K562 (cell line): ENCODE results near the gene ABLIM2. TPM values are rescaled to one million over a fixed set of nuclear protein-coding genes. Genes with fewer than 3 reads are reported as not detected.

ENCODE experiments used
- ATAC-seq: fragments of 200-7000 bp; cut with Tn5 transposase; 3 replicates; pipeline ENCODE4 v1.9.1; 2020; ENCODE audit warnings: moderate library complexity
- BruUV-seq: library from RNA; stranded (reverse); fragments of 400-500 nt; replicated peaks from 2 replicates; lab custom pipeline; 2021; lab: Mats Ljungman, UMichigan
- CTCF ChIA-PET: fragments of 300-600 bp; formaldehyde crosslinking; extraction: SDS; loops from one replicate; lab custom pipeline; 2021; ENCODE audit warnings: low intra/inter-chr PET ratio; lab: Yijun Ruan, JAX
- POLR2A ChIA-PET: fragments of 300-600, 350-650 bp; sonication (Branson Sonifier 250); formaldehyde crosslinking; extraction: SDS; loops from one replicate; lab custom pipeline; 2021; ENCODE audit warnings: antibody characterized with exemption, inconsistent platforms; lab: Yijun Ruan, JAX
- DNase-seq, 4 experiments: peaks; one replicate each; pipeline versions ENCODE4 v3.0.0 to v3.0.0-alpha.2; 2011 to 2018; ENCODE audit warnings: low spot score in 3 of 4, mixed read lengths in 3 of 4; ENCODE audit errors: extremely low read depth in 1 of 4
- FAIRE-seq: peaks from 2 replicates; lab custom pipeline; 2011; peaks lifted over from hg19 to GRCh38; lab: Jason Lieb, UNC
- H2AFZ ChIP-seq: 2 replicates; pipeline ENCODE4 v1.6.0; 2011; ENCODE audit warnings: low read depth, low read length, control low read depth, inconsistent platforms
- H3K27ac ChIP-seq: fragments of 200-600 bp; 3 replicates; pipeline ENCODE4 v1.8.0; 2011; ENCODE audit warnings: low read depth, mild to moderate bottlenecking, control low read depth, inconsistent platforms, low read length, moderate library complexity, mixed read lengths; ENCODE audit errors: extremely low read depth
- H3K27me3 ChIP-seq, 2 experiments: fragments of 300-600 bp in 1 of 2; 2 replicates in 1 of 2; 3 replicates in 1 of 2; pipeline versions ENCODE4 v1.6.0 to v1.8.0; 2011; ENCODE audit warnings: inconsistent platforms in 2 of 2, low read length in 2 of 2, mild to moderate bottlenecking in 1 of 2, mixed read lengths in 1 of 2, moderate library complexity in 1 of 2; ENCODE audit not compliant: control insufficient read depth in 2 of 2, insufficient read depth in 2 of 2
- H3K36me3 ChIP-seq: fragments of 300-600 bp; 3 replicates; pipeline ENCODE4 v1.8.0; 2011; ENCODE audit warnings: mild to moderate bottlenecking, low read length, inconsistent platforms; ENCODE audit not compliant: control insufficient read depth, insufficient read depth
- H3K4me1 ChIP-seq, 2 experiments: fragments of 200-600 bp in 1 of 2; replicated peaks in 1 of 2; 2 replicates in 1 of 2; 3 replicates in 1 of 2; pipeline versions ENCODE4 v1.5.1 to v1.8.0; 2011; ENCODE audit warnings: inconsistent platforms in 2 of 2, low read length in 2 of 2, mild to moderate bottlenecking in 1 of 2, mixed read lengths in 1 of 2, moderate library complexity in 1 of 2; ENCODE audit not compliant: control insufficient read depth in 2 of 2, insufficient read depth in 2 of 2
- H3K4me2 ChIP-seq: 2 replicates; pipeline ENCODE4 v1.6.1; 2011; ENCODE audit warnings: low read length, control low read depth, inconsistent platforms, mixed read lengths; ENCODE audit not compliant: insufficient read depth
- H3K4me3 ChIP-seq: fragments of 200-600 bp; sonication (generic), shearing (Covaris generic); 2 replicates; pipeline ENCODE4 v1.5.1; 2016; ENCODE audit warnings: control low read depth, inconsistent platforms
- H3K79me2 ChIP-seq: fragments of 200-600 bp; 3 replicates; pipeline ENCODE4 v1.8.0; 2011; ENCODE audit warnings: low read length, inconsistent platforms; ENCODE audit not compliant: control insufficient read depth, insufficient read depth
- H3K9ac ChIP-seq, 2 experiments: 2 replicates each; pipeline versions ENCODE4 v1.6.0 to v1.6.1; 2011; ENCODE audit warnings: low read depth in 2 of 2, low read length in 2 of 2, control low read depth in 1 of 2, inconsistent platforms in 1 of 2, mild to moderate bottlenecking in 1 of 2, mixed read lengths in 1 of 2; ENCODE audit not compliant: insufficient read depth in 1 of 2
- H3K9me1 ChIP-seq: one replicate; pipeline ENCODE4 v1.6.0; 2011; ENCODE audit warnings: inconsistent platforms, mild to moderate bottlenecking, low read length, moderate library complexity; ENCODE audit not compliant: control insufficient read depth, insufficient read depth
- H3K9me3 ChIP-seq: replicated peaks from 2 replicates; pipeline ENCODE4 v1.5.1; 2011; ENCODE audit warnings: low read depth, low read length, inconsistent platforms; ENCODE audit not compliant: control insufficient read depth, insufficient read depth
- H4K20me1 ChIP-seq: replicated peaks from 2 replicates; pipeline ENCODE4 v1.6.1; 2011; ENCODE audit warnings: low read length, inconsistent platforms, mixed read lengths; ENCODE audit not compliant: control insufficient read depth, insufficient read depth
- BDP1 ChIP-seq: IDR thresholded peaks from 3 replicates; pipeline ENCODE4 v1.6.1; 2011; ENCODE audit not compliant: insufficient read length, insufficient read depth
- CCAR2 ChIP-seq: fragments of 200-400 bp; formaldehyde crosslinking; IDR thresholded peaks from 2 replicates; pipeline ENCODE4 v1.6.1; 2017; ENCODE audit warnings: mild to moderate bottlenecking, low read depth, low read length
- GATA2 ChIP-seq: sonication (generic); formaldehyde crosslinking; IDR thresholded peaks from 2 replicates; pipeline ENCODE4 v1.4.0; 2020; ENCODE audit warnings: mild to moderate bottlenecking, missing genetic modification reagents
- HNRNPL ChIP-seq: fragments of 200-400 bp; formaldehyde crosslinking; IDR thresholded peaks from 2 replicates; pipeline ENCODE4 v1.6.1; 2017; ENCODE audit warnings: low read depth, mild to moderate bottlenecking, low read length
- KLF10 ChIP-seq: fragments of 250-450 bp; sonication (Bioruptor Pico); IDR thresholded peaks from 2 replicates; pipeline ENCODE4 v1.6.1; 2021; ENCODE audit warnings: matching md5 sums
- POLR2A ChIP-seq: fragments of 450-650 bp; conservative IDR thresholded peaks from 2 replicates; pipeline ENCODE4 v1.6.1; 2016
- TSC22D4 ChIP-seq: fragments of 450-650 bp; IDR thresholded peaks from 2 replicates; pipeline ENCODE4 v1.6.1; 2016; ENCODE audit warnings: missing genetic modification characterization, missing biosample characterization, control low read depth
- WGBS: fragments of 100-300 bp; shearing (Covaris generic); methylation state at CpG from one replicate; pipeline ENCODE4 v1.1.6; 2016; ENCODE audit warnings: low coverage, mixed read lengths; ENCODE audit not compliant: insufficient coverage; ENCODE audit errors: missing lambda C conversion rate; 5-methylcytosine and 5-hydroxymethylcytosine counted together
- in situ Hi-C: fragments of 300-500 bp; cut with MboI; formaldehyde crosslinking; loops from 4 replicates; pipeline ENCODE4 v1.15.0; 2018; ENCODE audit warnings: inconsistent platforms, mixed read lengths
- intact Hi-C: fragments of 100-400 bp; cut with micrococcal nuclease; formaldehyde crosslinking; loops from 2 replicates; pipeline ENCODE4 v1.14.2; 2022
- polyA plus RNA-seq, 8 experiments: library from polyadenylated mRNA; depleted of rRNA in 4 of 8; stranded (reverse) in 5 of 8; unstranded in 3 of 8; fragments of >200 nt; fragmentation: Nextera tagmentation in 2 of 8; fragmentation: Illumina TruSeq in 1 of 8; extraction: Ambion mirVana in 2 of 8; extraction: Trizol in 1 of 8; gene quantifications; 2 replicates each; pipeline versions ENCODE4 v1.2.1 to v1.2.3, GENCODE V29; 2011 to 2014; ENCODE audit warnings: inconsistent platforms in 1 of 8, missing spikeins in 1 of 8
- total RNA-seq, 7 experiments: library from RNA; depleted of rRNA in 6 of 7; stranded (reverse); fragments of >200 nt in 6 of 7; fragmentation: Illumina TruSeq in 2 of 7; extraction: Trizol in 2 of 7; gene quantifications; 2 replicates each; pipeline versions ENCODE4 v1.2.1 to v1.2.3, GENCODE V29; 2011 to 2021; ENCODE audit warnings: low replicate concordance in 1 of 7

ABLIM2 gene
- total and polyA plus RNA-seq, 9 of the 15 experiments (the other 6 are each of a cell fraction or from before 2014, with no cell fraction given), result not detected

DNA sequence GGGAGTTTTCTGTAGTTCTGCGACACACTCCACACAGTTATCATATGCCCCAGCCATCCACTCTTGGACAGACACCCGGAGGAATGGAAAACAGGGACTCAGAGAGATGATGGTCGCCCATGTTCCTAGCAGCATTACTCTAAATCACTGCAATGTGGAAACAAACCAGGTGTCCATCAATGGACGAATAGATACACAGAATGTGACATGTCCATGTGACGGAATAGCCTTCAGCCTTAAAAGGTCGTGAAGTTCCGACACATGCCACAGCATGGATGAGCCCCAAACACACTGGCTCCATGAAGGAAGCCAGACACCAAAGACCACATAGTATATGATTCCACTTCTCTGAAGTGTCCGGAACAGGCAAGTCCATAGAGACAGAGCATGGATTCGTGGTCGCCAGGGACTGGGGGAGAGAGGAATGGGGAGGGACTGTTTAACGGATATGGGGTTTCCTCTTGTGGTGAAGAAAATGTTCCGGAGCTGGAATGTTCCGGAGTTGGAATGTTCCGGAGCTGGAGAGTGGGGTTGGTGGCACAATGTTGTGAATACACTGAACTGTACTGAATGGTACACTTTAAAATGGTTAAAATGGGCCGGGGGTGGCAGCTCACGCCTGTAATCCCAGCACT, 190.2 kb downstream of the ABLIM2 start:
- Histone ChIP-seq H3K4me2 (no peak overlapping the region), H3K79me2 (no peaks in the 10 kb centered on the region), H3K4me3 (no peak overlapping the region), H4K20me1 (peaks cover 1% of the 10 kb centered on the region; the same call in 1 of the 2 replicates), H3K9ac (no peak overlapping the region), H3K9me3 (no peaks in the 10 kb centered on the region), H3K27ac (no peak overlapping the region), H3K27me3 (peaks cover 19 to 44% of the 10 kb centered on the region in 2 experiments; a peak in 3 of 5 replicates), H3K36me3 (no peaks in the 10 kb centered on the region), H2AFZ (no peak overlapping the region), H3K9me1 (peaks cover 3% of the 10 kb centered on the region), H3K4me1 (peaks cover 0 to 5% of the 10 kb centered on the region in 2 experiments; a peak in 2 of 5 replicates)
- TF ChIP-seq BDP1, result no peak
- no peak for TF ChIP-seq KLF10
- TF ChIP-seq POLR2A, result no peak
- TF ChIP-seq TSC22D4 (tag), result no peak
- TF ChIP-seq GATA2, result no peak
- no peak for TF ChIP-seq CCAR2
- TF ChIP-seq HNRNPL, result no peak
- DNase-seq, result no peak
- no peak for FAIRE-seq
- intact Hi-C loops (no loop called here), in situ Hi-C loops (no loop called here)
- no peak for ATAC-seq
- WGBS, result 2% methylated on average over 16 of the region's 16 CpGs
- ChIA-PET POLR2A (no interaction called here), CTCF (no interaction called here)
- BruUV-seq, result no TSS peak
